MM.1S (cell line): ENCODE results near the gene SMAD3.
A peak's percentile ranks its signal among the peaks of the same experiment; 100 is the strongest.

Experiments
- DNase-seq: peaks from one replicate; pipeline ENCODE4 v3.0.0-alpha.2; 2015
- H2AFZ ChIP-seq: fragments of 300-600 bp; sonication (generic); 2 replicates; pipeline ENCODE4 v1.6.0; 2016; ENCODE audit warnings: antibody characterized with exemption, low read length
- H3F3A ChIP-seq: fragments of 300-600 bp; sonication (generic); 2 replicates; pipeline ENCODE4 v1.6.1; 2016; ENCODE audit warnings: mild to moderate bottlenecking, antibody characterized with exemption, low read length, moderate library complexity, mixed read lengths; ENCODE audit not compliant: insufficient read depth
- H3K27ac ChIP-seq: fragments of 300-600 bp; sonication (generic); 2 replicates; pipeline ENCODE4 v1.5.1; 2016; ENCODE audit warnings: mild to moderate bottlenecking, low read length
- H3K27me3 ChIP-seq: fragments of 300-600 bp; sonication (generic); replicated peaks from 2 replicates; pipeline ENCODE4 v1.6.0; 2016; ENCODE audit warnings: low read length; ENCODE audit not compliant: insufficient read depth
- H3K36me3 ChIP-seq: fragments of 300-600 bp; sonication (generic); replicated peaks from 2 replicates; pipeline ENCODE4 v1.6.1; 2016; ENCODE audit warnings: mild to moderate bottlenecking, low read length, mixed read lengths; ENCODE audit not compliant: insufficient read depth
- H3K4me1 ChIP-seq: fragments of 300-600 bp; sonication (generic); 2 replicates; pipeline ENCODE4 v1.6.1; 2016; ENCODE audit warnings: low read length, mixed read lengths
- H3K4me2 ChIP-seq: fragments of 300-600 bp; sonication (generic); 2 replicates; pipeline ENCODE4 v1.6.0; 2016; ENCODE audit warnings: low read depth, low read length
- H3K4me3 ChIP-seq: fragments of 300-600 bp; sonication (generic); 2 replicates; pipeline ENCODE4 v1.5.1; 2016; ENCODE audit warnings: low read length, mixed read lengths
- H3K79me2 ChIP-seq: fragments of 300-600 bp; sonication (generic); 2 replicates; pipeline ENCODE4 v1.6.1; 2016; ENCODE audit warnings: mixed run types, low read length, mixed read lengths
- H3K9ac ChIP-seq: fragments of 300-600 bp; sonication (generic); 2 replicates; pipeline ENCODE4 v1.6.1; 2016; ENCODE audit warnings: low read length, mixed read lengths
- H3K9me2 ChIP-seq: fragments of 300-600 bp; sonication (generic); replicated peaks from 2 replicates; pipeline ENCODE4 v1.6.1; 2016; ENCODE audit warnings: mild to moderate bottlenecking, low read length, mixed read lengths; ENCODE audit not compliant: insufficient read depth
- H3K9me3 ChIP-seq: fragments of 300-600 bp; sonication (generic); replicated peaks from 2 replicates; pipeline ENCODE4 v1.6.1; 2016; ENCODE audit warnings: mild to moderate bottlenecking, low read length, mixed read lengths; ENCODE audit not compliant: insufficient read depth
- H4K20me1 ChIP-seq: fragments of 300-600 bp; sonication (generic); 2 replicates; pipeline ENCODE4 v1.6.1; 2016; ENCODE audit warnings: mild to moderate bottlenecking, low read length, moderate library complexity, mixed read lengths; ENCODE audit not compliant: insufficient read depth
- EZH2 ChIP-seq: fragments of 300-600 bp; sonication (generic); optimal IDR thresholded peaks from 2 replicates; pipeline ENCODE3; 2017; ENCODE audit warnings: low read depth, mild to moderate bottlenecking, antibody characterized with exemption, low read length, mixed read lengths
- EZH2phosphoT487 ChIP-seq: fragments of 300-600 bp; sonication (generic); IDR thresholded peaks from 2 replicates; pipeline ENCODE4 v1.6.1; 2018; ENCODE audit warnings: antibody characterized with exemption, low read length
- TF ChIP-seq, protein P1 (sequence below): fragments of 300-600 bp; sonication (generic); IDR thresholded peaks from 2 replicates; pipeline ENCODE4 v1.5.1; 2016; ENCODE audit warnings: antibody characterized with exemption, low read length, mixed read lengths

Gene SMAD3

DNA sequence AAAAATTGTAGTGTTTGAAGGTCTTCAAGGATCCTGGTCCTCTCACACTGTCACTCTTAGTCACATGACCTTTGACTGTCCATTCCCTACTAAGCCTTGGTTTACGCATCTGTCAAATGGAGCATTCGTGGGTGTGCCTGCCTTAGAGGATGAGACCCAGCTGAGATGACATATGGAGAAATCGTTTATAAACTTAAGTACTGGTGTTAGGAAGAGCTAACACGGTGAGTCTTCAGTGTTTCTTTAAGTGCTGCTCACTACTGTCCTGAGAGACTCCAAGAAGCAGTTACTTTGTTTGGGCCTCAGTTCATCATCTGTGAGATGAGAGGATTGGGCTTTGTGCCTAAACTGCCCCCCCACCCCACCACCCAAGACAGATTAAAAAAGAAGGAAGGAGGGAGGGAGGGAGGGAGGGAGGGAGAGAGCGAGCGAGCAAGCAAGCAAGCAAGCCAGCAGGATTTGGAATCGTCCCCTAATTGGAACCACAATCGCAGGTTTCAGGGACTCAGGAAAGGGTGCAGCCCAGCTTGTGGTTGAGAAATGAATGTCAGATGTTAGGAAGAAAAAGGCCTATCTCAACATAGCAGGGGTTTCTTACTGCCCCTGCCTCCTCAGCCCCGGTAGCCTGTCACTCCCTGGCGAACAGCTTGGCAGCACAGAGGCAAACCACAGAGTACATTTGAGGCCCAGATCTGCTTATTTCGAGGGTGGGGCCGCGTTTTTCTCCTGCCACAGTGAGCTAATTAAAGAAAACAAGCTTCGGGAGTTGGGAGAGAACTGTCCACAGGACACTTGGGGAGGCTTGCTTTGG is 32.7 kb downstream of the SMAD3 start:
- DNase-seq = peak; percentile 50
- H3K4me3 ChIP-seq = no peak overlapping the region
- H2AFZ ChIP-seq = no peak overlapping the region
- no peaks in the 10 kb centered on the region for H4K20me1 ChIP-seq
- H3K9me2 ChIP-seq = no peaks in the 10 kb centered on the region
- no peaks in the 10 kb centered on the region for H3K27me3 ChIP-seq
- peak overlapping the region; percentile 66; the same call in 1 of the 2 replicates for H3K27ac ChIP-seq
- peaks cover 51% of the 10 kb centered on the region for H3K79me2 ChIP-seq
- H3K36me3 ChIP-seq = no peaks in the 10 kb centered on the region
- H3K4me2 ChIP-seq = peak overlapping the region; percentile 36; the same call in 1 of the 2 replicates
- H3K4me1 ChIP-seq = peaks cover 54% of the 10 kb centered on the region
- H3K9ac ChIP-seq = peak overlapping the region; percentile 33; the same call in 1 of the 2 replicates
- TF ChIP-seq, protein P1, sequence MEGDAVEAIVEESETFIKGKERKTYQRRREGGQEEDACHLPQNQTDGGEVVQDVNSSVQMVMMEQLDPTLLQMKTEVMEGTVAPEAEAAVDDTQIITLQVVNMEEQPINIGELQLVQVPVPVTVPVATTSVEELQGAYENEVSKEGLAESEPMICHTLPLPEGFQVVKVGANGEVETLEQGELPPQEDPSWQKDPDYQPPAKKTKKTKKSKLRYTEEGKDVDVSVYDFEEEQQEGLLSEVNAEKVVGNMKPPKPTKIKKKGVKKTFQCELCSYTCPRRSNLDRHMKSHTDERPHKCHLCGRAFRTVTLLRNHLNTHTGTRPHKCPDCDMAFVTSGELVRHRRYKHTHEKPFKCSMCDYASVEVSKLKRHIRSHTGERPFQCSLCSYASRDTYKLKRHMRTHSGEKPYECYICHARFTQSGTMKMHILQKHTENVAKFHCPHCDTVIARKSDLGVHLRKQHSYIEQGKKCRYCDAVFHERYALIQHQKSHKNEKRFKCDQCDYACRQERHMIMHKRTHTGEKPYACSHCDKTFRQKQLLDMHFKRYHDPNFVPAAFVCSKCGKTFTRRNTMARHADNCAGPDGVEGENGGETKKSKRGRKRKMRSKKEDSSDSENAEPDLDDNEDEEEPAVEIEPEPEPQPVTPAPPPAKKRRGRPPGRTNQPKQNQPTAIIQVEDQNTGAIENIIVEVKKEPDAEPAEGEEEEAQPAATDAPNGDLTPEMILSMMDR = no peak
- TF ChIP-seq EZH2 = no peak
- no peak for TF ChIP-seq EZH2phosphoT487
- no peaks in the 10 kb centered on the region for H3K9me3 ChIP-seq
- peaks cover 39% of the 10 kb centered on the region for H3F3A ChIP-seq

- Histone ChIP-seq H3K9ac (peak overlapping the region; percentile 33; the same call in 1 of the 2 replicates), H3K79me2 (peaks cover 51% of the 10 kb centered on the region), H3K9me3 (no peaks in the 10 kb centered on the region), H2AFZ (no peak overlapping the region), H3K4me1 (peaks cover 61% of the 10 kb centered on the region), H3K4me3 (no peak overlapping the region), H3K4me2 (peak overlapping the region; percentile 36; the same call in 1 of the 2 replicates), H4K20me1 (no peaks in the 10 kb centered on the region), H3K36me3 (no peaks in the 10 kb centered on the region), H3K27me3 (no peaks in the 10 kb centered on the region), H3K27ac (peak overlapping the region; percentile 66; the same call in 1 of the 2 replicates), H3F3A (peaks cover 39% of the 10 kb centered on the region), H3K9me2 (no peaks in the 10 kb centered on the region)
- DNase-seq = no peak
- TF ChIP-seq EZH2 (no peak), EZH2phosphoT487 (no peak)
- TF ChIP-seq, protein P1 = no peak
These were observed 33.4 kb downstream of the SMAD3 start for GRCh38 chr15:67098768-67099282.

- Histone ChIP-seq H3K79me2 (peaks cover 57% of the 10 kb centered on the region), H3K27me3 (no peaks in the 10 kb centered on the region), H3K27ac (peak overlapping the region; percentile 97), H3K9me3 (no peaks in the 10 kb centered on the region), H3K4me3 (peak overlapping the region; percentile 54; the same call in 1 of the 2 replicates), H3K9ac (peak overlapping the region; percentile 66), H3K4me2 (peak overlapping the region; percentile 81), H3K36me3 (no peaks in the 10 kb centered on the region), H2AFZ (peak overlapping the region; percentile 8; the same call in 1 of the 2 replicates), H3K9me2 (no peaks in the 10 kb centered on the region), H3F3A (peaks cover 39% of the 10 kb centered on the region), H3K4me1 (peaks cover 61% of the 10 kb centered on the region), H4K20me1 (no peaks in the 10 kb centered on the region)
- no peak for DNase-seq
- TF ChIP-seq, protein P1 = no peak
- TF ChIP-seq EZH2 (no peak), EZH2phosphoT487 (no peak)
These were observed 34.9 kb downstream of the SMAD3 start for GRCh38 chr15:67100124-67100791.
